ENCODE results near the gene HIRA.

Gene HIRA

DNA sequence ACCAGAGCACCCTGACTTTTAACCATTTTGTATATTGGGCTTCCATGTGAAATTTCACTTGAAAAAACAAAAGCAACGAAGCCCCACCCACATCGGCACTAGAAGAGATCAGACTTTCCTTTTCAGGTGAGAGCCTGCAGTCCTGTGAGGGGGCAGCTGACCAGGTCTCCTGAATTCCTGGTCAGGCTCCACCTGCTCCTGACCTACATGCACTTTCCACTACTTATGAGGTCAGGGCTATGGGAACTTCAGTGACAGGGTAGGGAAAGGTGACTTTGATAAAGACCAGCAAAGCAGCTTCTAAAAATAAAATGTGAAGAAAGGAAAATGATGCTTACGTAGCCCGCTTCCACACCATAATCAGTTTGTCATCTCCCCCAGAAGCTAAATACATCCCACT is 24.7 kb downstream of the HIRA start:
- Histone ChIP-seq H3K27ac (ENCODE audit: low read depth, low read length) (no peak overlapping the region), H3K27me3 (ENCODE audit: low read length) (no peaks in the 10 kb centered on the region), H3K4me2 (ENCODE audit: low read depth, low read length, poor library complexity, severe bottlenecking) (no peak overlapping the region), H3K9me3 (ENCODE audit: insufficient read depth, low read length) (no peaks in the 10 kb centered on the region), H3F3A (ENCODE audit: insufficient read depth) (no peaks in the 10 kb centered on the region), H2AFZ (ENCODE audit: low read depth, low read length, severe bottlenecking) (no peak overlapping the region), H4K20me1 (ENCODE audit: low read depth, low read length) (no peaks in the 10 kb centered on the region), H3K36me3 (ENCODE audit: low read length) (no peaks in the 10 kb centered on the region), H3K9ac (ENCODE audit: low read length) (no peak overlapping the region), H3K79me2 (ENCODE audit: insufficient read depth, low read length) (peaks cover 10% of the 10 kb centered on the region; the same call in 1 of the 2 replicates), H3K4me3 (ENCODE audit: insufficient read depth, low read length, poor library complexity, severe bottlenecking) (no peak overlapping the region), H3K9me2 (replicated peaks; ENCODE audit: insufficient read depth, low read length) (no peaks in the 10 kb centered on the region)
- TF ChIP-seq, protein P1, sequence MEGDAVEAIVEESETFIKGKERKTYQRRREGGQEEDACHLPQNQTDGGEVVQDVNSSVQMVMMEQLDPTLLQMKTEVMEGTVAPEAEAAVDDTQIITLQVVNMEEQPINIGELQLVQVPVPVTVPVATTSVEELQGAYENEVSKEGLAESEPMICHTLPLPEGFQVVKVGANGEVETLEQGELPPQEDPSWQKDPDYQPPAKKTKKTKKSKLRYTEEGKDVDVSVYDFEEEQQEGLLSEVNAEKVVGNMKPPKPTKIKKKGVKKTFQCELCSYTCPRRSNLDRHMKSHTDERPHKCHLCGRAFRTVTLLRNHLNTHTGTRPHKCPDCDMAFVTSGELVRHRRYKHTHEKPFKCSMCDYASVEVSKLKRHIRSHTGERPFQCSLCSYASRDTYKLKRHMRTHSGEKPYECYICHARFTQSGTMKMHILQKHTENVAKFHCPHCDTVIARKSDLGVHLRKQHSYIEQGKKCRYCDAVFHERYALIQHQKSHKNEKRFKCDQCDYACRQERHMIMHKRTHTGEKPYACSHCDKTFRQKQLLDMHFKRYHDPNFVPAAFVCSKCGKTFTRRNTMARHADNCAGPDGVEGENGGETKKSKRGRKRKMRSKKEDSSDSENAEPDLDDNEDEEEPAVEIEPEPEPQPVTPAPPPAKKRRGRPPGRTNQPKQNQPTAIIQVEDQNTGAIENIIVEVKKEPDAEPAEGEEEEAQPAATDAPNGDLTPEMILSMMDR (IDR thresholded peaks at IDR 0.05; ENCODE audit: insufficient read depth, low read length, poor library complexity, severe bottlenecking): no peak
- no peak for TF ChIP-seq EZH2phosphoT487 (conservative IDR thresholded peaks at IDR 0.05; ENCODE audit: low read length)

DNA sequence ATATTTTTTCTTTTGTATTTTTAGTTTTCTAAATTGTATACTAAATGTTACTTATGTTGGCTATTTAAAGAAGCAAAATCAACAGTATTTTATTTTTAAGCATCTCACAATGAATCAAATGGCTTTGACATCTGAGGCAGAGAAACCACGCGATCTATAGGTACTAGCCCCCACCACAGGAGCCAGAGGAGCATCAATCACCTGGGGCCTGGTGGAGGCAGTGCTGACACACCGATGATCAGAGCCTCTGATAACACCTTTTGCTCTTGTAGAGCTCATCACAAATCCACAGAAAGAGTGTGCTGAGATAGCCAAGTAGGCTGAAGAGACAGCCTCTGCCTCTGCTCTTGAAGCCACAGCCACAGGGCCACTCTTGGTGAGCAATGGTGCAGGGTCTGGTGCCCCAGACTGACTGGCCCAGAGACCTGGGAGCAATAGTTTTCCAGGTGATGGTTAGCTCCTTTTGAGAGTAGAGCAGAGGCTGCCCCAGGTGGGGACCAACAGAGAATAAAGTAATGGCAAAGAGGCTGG is 25.2 kb downstream of the HIRA start:
- no peaks in the 10 kb centered on the region for H3K9me3 ChIP-seq (ENCODE audit: insufficient read depth, low read length)
- no peaks in the 10 kb centered on the region for H3F3A ChIP-seq (ENCODE audit: insufficient read depth)
- H3K4me2 ChIP-seq (ENCODE audit: low read depth, low read length, poor library complexity, severe bottlenecking): no peak overlapping the region
- 0 out of 2 replicates have a peak, but pooled peaks cover 5% of the 10 kb centered on the region for H3K79me2 ChIP-seq (ENCODE audit: insufficient read depth, low read length)
- no peak overlapping the region for H3K27ac ChIP-seq (ENCODE audit: low read depth, low read length)
- H2AFZ ChIP-seq (ENCODE audit: low read depth, low read length, severe bottlenecking): no peak overlapping the region
- no peaks in the 10 kb centered on the region for H3K9me2 ChIP-seq (replicated peaks; ENCODE audit: insufficient read depth, low read length)
- TF ChIP-seq, protein P1 (IDR thresholded peaks at IDR 0.05; ENCODE audit: insufficient read depth, low read length, poor library complexity, severe bottlenecking): no peak
- TF ChIP-seq EZH2phosphoT487 (conservative IDR thresholded peaks at IDR 0.05; ENCODE audit: low read length): no peak
- no peaks in the 10 kb centered on the region for H4K20me1 ChIP-seq (ENCODE audit: low read depth, low read length)
- H3K27me3 ChIP-seq (ENCODE audit: low read length): no peaks in the 10 kb centered on the region
- no peaks in the 10 kb centered on the region for H3K36me3 ChIP-seq (ENCODE audit: low read length)
- no peak overlapping the region for H3K4me3 ChIP-seq (ENCODE audit: insufficient read depth, low read length, poor library complexity, severe bottlenecking)
- H3K9ac ChIP-seq (ENCODE audit: low read length): no peak overlapping the region

DNA sequence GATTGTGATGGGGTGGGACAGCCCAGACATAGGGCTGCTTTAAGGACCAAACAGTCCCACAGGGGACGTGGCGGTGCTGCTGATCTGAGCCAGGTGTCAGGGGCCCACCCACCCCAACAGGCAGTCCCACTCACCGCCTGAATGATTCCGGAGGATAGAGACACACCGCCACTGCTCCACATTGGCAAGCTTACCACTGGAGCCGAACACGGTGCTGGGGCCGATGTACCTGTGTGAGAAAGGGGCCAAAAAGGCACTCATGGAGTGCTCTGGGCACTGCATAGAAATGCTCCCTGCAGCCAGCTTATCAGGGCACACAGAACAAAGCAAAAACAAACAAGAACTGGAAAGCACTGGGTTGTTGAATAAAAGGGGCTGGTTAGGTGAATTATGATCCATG is 25.9 kb downstream of the HIRA start:
- Histone ChIP-seq H3K9me2 (replicated peaks; ENCODE audit: insufficient read depth, low read length) (no peaks in the 10 kb centered on the region), H4K20me1 (ENCODE audit: low read depth, low read length) (no peaks in the 10 kb centered on the region), H3K9me3 (ENCODE audit: insufficient read depth, low read length) (no peaks in the 10 kb centered on the region), H3K27ac (ENCODE audit: low read depth, low read length) (no peak overlapping the region), H3K9ac (ENCODE audit: low read length) (no peak overlapping the region), H3K27me3 (ENCODE audit: low read length) (no peaks in the 10 kb centered on the region), H2AFZ (ENCODE audit: low read depth, low read length, severe bottlenecking) (no peak overlapping the region), H3K79me2 (ENCODE audit: insufficient read depth, low read length) (no peaks in the 10 kb centered on the region), H3K4me3 (ENCODE audit: insufficient read depth, low read length, poor library complexity, severe bottlenecking) (no peak overlapping the region), H3F3A (ENCODE audit: insufficient read depth) (no peaks in the 10 kb centered on the region), H3K36me3 (ENCODE audit: low read length) (no peaks in the 10 kb centered on the region), H3K4me2 (ENCODE audit: low read depth, low read length, poor library complexity, severe bottlenecking) (no peak overlapping the region)
- TF ChIP-seq, protein P1 (IDR thresholded peaks at IDR 0.05; ENCODE audit: insufficient read depth, low read length, poor library complexity, severe bottlenecking): no peak
- no peak for TF ChIP-seq EZH2phosphoT487 (conservative IDR thresholded peaks at IDR 0.05; ENCODE audit: low read length)
